Esophagus muscularis mucosa (tissue), 4 donors: ENCODE data around the gene SH2D3C. TPM values are rescaled to one million over a fixed set of nuclear protein-coding genes. Genes with fewer than 3 reads are reported as not detected.
A peak's percentile ranks its signal among the peaks of the same experiment; 100 is the strongest.

ENCODE experiments used
- DNase-seq: peaks from one replicate; pipeline ENCODE4 v3.0.0-alpha.2; 2017; ENCODE audit errors: extremely low spot score
- H3K27ac ChIP-seq, 4 donors: fragments of 200-600 bp; sonication (generic); replicated peaks in 1 of 4; 1 replicate in 3 of 4; 2 replicates in 1 of 4; pipeline ENCODE4 v1.5.1; 2016 to 2019; ENCODE audit warnings: mild to moderate bottlenecking in 1 of 4
- H3K27me3 ChIP-seq, 4 donors: fragments of 200-600 bp; sonication (generic); one replicate each; pipeline versions ENCODE4 v1.5.1 to v1.6.0; 2016 to 2019
- H3K36me3 ChIP-seq, 4 donors: fragments of 200-600 bp; sonication (generic); one replicate each; pipeline ENCODE4 v1.5.1; 2016 to 2019
- H3K4me1 ChIP-seq, 4 donors: fragments of 200-600 bp; sonication (generic); one replicate each; pipeline ENCODE4 v1.5.1; 2016 to 2019
- H3K4me3 ChIP-seq, 4 donors: fragments of 200-600 bp; sonication (generic); 1 replicate in 2 of 4; 2 replicates in 2 of 4; pipeline ENCODE4 v1.5.1; 2016 to 2019; ENCODE audit warnings: mild to moderate bottlenecking in 4 of 4, moderate library complexity in 1 of 4
- H3K9me3 ChIP-seq, 4 donors: fragments of 200-600 bp; sonication (generic); 1 replicate in 3 of 4; 2 replicates in 1 of 4; pipeline ENCODE4 v1.5.1; 2016 to 2019
- CTCF ChIP-seq, 3 experiments: fragments of 200-600 bp in 2 of 3; fragments of 450-650 bp in 1 of 3; sonication (generic) in 2 of 3; IDR thresholded peaks; one replicate each; pipeline ENCODE4 v1.5.1; 2017 to 2019; ENCODE audit warnings: antibody characterized with exemption in 3 of 3, mild to moderate bottlenecking in 2 of 3, moderate library complexity in 1 of 3
- EP300 ChIP-seq: sonication (generic); formaldehyde crosslinking; IDR thresholded peaks from one replicate; pipeline ENCODE4 v1.6.1; 2017; ENCODE audit warnings: antibody characterized with exemption
- POLR2A ChIP-seq: fragments of 450-650 bp; IDR thresholded peaks from one replicate; pipeline ENCODE4 v1.6.1; 2017; ENCODE audit warnings: antibody characterized with exemption, moderate library complexity, mild to moderate bottlenecking, low read depth
- POLR2AphosphoS5 ChIP-seq, 2 donors: sonication (generic); formaldehyde crosslinking; IDR thresholded peaks; one replicate each; pipeline ENCODE4 v1.6.1; 2017; ENCODE audit warnings: antibody characterized with exemption in 2 of 2
- WGBS: methylation state at CpG from one replicate; pipeline ENCODE4 v1.1.5; 2018; 5-methylcytosine and 5-hydroxymethylcytosine counted together
- intact Hi-C: fragments of 100-400 bp; cut with DNase I; formaldehyde crosslinking; loops from one replicate; pipeline ENCODE4 v1.15.1; 2023
- total RNA-seq, 4 donors: library from RNA; depleted of rRNA; stranded (reverse); fragments of >200 nt; gene quantifications; one replicate each; pipeline versions ENCODE4 v1.1.0 to v1.2.1, GENCODE V29; 2016

The SH2D3C gene
- total RNA-seq, 4 donors from 2014 or later, result 5.0 to 18.1 (median 14.3) TPM

DNA sequence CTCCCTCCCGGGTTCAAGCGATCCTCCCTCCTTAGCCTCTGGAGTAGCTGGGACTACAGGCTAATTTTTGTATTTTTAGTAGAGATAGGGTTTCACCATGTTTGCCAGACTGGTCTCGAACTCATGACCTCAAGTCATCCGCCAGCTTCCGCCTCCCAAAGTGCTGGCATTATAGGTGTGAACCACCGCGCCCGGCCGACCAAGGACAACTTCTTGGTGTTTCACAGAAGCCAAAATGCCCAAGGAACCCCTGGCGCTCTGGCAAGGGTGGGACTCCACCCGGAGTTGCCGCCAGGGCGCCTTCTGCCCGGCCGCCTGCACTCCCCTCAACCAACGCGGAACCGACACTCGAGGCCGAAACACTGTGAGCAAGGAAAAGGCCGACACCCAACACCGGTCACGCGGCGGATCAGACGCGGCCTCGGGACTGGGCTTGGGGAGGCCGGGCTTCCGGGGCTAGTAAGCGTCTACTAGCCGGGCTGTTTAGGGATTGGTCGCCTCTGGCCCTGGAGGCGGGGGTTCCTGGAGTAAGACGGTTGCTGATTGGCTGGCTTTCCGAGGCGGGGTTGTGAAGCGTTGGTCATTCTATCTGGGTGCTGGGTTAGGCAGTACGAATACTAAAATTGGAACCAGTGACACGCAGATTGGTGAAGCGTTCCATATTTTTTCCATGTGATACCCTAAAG, 79.3 kb downstream of the SH2D3C start:
- no peaks in the 10 kb centered on the region for H3K9me3 ChIP-seq
- intact Hi-C loops, result no loop called here
- peaks cover 0 to 6% (median 3%) of the 10 kb centered on the region in 4 donors for H3K36me3 ChIP-seq
- peak; percentile 99 for DNase-seq
- peaks cover 0 to 6% (median 0%) of the 10 kb centered on the region in 4 donors for H3K27me3 ChIP-seq
- H3K27ac ChIP-seq, result peak overlapping the region; percentile 79 to 88 (median 84)
- peak; percentile 86 to 94 for TF ChIP-seq POLR2AphosphoS5 (IDR thresholded peaks at IDR 0.05)
- TF ChIP-seq EP300, result no peak
- no peak for TF ChIP-seq POLR2A
- peak in 2 of 3 experiments; percentile 29 to 38 for TF ChIP-seq CTCF (IDR thresholded peaks at IDR 0.05)
- H3K4me3 ChIP-seq, result peak overlapping the region; percentile 35 to 49 (median 40)
- peaks cover 0 to 15% (median 13%) of the 10 kb centered on the region in 4 donors for H3K4me1 ChIP-seq
- WGBS, result 31% methylated on average over 15 of the region's 41 CpGs

DNA sequence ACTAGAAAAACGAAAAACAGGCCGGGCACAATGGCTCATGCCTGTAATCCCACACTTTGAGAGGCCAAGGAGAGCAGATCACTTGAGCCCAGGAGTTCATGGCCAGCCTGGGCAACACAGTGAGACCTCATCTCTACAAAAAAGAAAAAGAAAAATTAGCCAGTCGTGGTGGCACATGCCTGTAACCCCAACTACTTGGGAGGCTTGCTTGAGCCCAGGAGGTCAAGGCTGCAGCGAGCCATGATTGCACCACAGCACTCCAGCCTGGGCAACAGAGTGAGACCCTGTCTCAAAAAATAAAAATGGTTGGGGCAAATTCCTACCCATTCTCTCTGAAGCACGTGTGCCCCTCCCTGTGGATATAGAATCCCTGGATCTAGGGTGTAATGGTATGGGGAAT, 80.1 kb downstream of the SH2D3C start:
- no peak for DNase-seq
- peaks cover 0 to under 1% (median 0%) of the 10 kb centered on the region in 4 donors for H3K27me3 ChIP-seq
- H3K4me3 ChIP-seq, result no peak overlapping the region
- 88% methylated on average over 5 of the region's 5 CpGs for WGBS
- peak overlapping the region; percentile 79 to 88 (median 84) for H3K27ac ChIP-seq
- peaks cover 0 to 13% (median 3%) of the 10 kb centered on the region in 4 donors for H3K36me3 ChIP-seq
- H3K9me3 ChIP-seq, result no peaks in the 10 kb centered on the region
- TF ChIP-seq EP300, result no peak
- TF ChIP-seq POLR2A, result no peak
- no peak for TF ChIP-seq POLR2AphosphoS5 (IDR thresholded peaks at IDR 0.05)
- no peak for TF ChIP-seq CTCF (IDR thresholded peaks at IDR 0.05)
- intact Hi-C loops, result no loop called here
- peaks cover 0 to 15% (median 13%) of the 10 kb centered on the region in 4 donors for H3K4me1 ChIP-seq

DNA sequence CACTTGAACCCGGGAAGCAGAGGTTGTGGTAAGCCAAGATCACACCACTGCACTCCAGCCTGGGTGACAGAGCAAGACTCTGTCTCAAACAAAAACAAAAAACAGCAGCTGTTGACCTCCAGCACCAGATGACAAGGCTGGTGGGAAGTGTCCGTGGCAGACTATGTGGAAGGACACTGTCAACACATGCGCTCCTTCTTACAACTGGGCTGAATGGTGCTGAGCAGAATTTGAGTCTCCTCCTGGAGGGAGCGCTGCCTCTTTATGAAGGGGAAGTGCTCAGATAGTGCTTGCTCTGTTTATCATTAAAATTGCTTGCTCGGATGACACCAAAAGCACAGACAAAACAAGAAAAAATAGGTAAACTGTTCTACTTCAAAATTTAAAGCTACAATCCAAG, 80.9 kb downstream of the SH2D3C start:
- WGBS, result 83% methylated on average over 4 of the region's 5 CpGs
- H3K36me3 ChIP-seq, result peaks cover 0 to 21% (median 3%) of the 10 kb centered on the region in 4 donors
- H3K9me3 ChIP-seq, result no peaks in the 10 kb centered on the region
- H3K4me3 ChIP-seq, result no peak overlapping the region
- no peaks in the 10 kb centered on the region for H3K27me3 ChIP-seq
- no peak overlapping the region for H3K27ac ChIP-seq
- H3K4me1 ChIP-seq, result peaks cover 0 to 15% (median 13%) of the 10 kb centered on the region in 4 donors
- TF ChIP-seq POLR2AphosphoS5 (IDR thresholded peaks at IDR 0.05) (peak in 1 of 2 donors; percentile 12), CTCF (IDR thresholded peaks at IDR 0.05) (no peak)
- intact Hi-C loops, result no loop called here
- no peak for DNase-seq

DNA sequence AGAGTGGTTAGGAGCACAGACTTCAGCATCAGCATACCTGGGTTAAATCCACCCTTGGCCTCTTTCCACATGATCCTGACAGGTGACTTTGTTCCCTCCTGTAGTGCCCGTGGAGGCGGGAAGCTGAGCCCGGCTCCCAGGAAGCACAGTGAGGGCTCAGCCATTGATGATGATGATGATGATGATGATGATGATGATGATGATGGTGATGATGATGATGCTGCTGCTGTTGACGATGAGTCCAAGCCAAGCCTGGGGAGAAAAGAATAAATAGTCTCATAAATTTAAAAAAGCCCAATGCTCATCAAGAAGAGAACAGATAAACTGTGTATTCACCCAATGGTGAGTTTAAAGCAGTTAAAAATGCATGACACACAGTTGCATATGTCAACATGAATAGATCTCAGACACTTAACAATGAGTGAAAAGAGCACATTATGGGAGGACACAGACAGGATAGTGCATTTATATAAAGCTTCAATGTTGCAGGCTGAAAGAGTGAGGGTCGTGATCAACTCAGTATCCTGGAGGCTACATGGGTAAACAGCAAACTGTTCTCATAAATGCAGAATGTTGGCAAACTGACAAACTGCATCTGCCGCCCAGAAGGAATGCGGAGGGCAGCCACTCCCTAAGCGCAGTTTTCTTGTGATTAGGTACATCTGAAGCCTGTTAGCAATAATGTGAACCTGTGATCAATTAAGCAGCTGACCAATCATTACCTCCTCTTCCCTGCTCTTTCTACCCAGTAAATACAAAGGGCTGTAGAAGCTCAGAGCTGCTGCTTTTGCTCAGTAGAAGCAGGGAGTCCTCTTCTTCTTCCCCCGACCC, 83.4 kb downstream of the SH2D3C start:
- no peaks in the 10 kb centered on the region for H3K9me3 ChIP-seq
- no peaks in the 10 kb centered on the region for H3K27me3 ChIP-seq
- peaks cover 0 to 15% (median 13%) of the 10 kb centered on the region in 4 donors for H3K4me1 ChIP-seq
- no peak for DNase-seq
- H3K36me3 ChIP-seq, result peaks cover 13 to 44% (median 24%) of the 10 kb centered on the region in 4 donors
- no peak for TF ChIP-seq EP300
- TF ChIP-seq CTCF (IDR thresholded peaks at IDR 0.05), result no peak
- no peak for TF ChIP-seq POLR2AphosphoS5 (IDR thresholded peaks at IDR 0.05)
- no peak for TF ChIP-seq POLR2A
- WGBS, result 81% methylated on average over 9 of the region's 9 CpGs
- H3K4me3 ChIP-seq, result no peak overlapping the region
- H3K27ac ChIP-seq, result no peak overlapping the region
- intact Hi-C loops, result no loop called here
